Activated gamma-delta T cell treated with anti-CD3 and anti-CD28 coated beads, Interleukin-2, amount 50 U/mL, for 16 hours (primary cell): ENCODE data around the gene TRA2A.
"Not testable (repeated sequence)": the region's sequence is repeated elsewhere in the genome, so short reads cannot be mapped to it uniquely, and the experiment has no call there.

Source experiments
- DNase-seq: peaks from one replicate; pipeline ENCODE4 v3.0.0-alpha.2; 2020; ENCODE audit warnings: low read depth

TRA2A gene

GRCh38 chr7:23531794-23532489 is at the start of gene TRA2A:
Gene TRA2A, minus strand, starts transcription at chr7:23531981. Its CDS starts 157 bp downstream, at chr7:23531824.
- peak; percentile 92 for DNase-seq

GRCh38 chr7:23570592-23571200 is 38.9 kb upstream of the TRA2A start:
- peak; percentile 43 for DNase-seq

- no peak for DNase-seq
These were observed 26.5 kb upstream of the TRA2A start for GRCh38 chr7:23558303-23558702.

GRCh38 chr7:23547662-23548061 is 15.9 kb upstream of the TRA2A start:
- no peak for DNase-seq

GRCh38 chr7:23546897-23547572 is 15.3 kb upstream of the TRA2A start:
- peak; percentile 66 for DNase-seq

- DNase-seq: no peak
These were observed 13.7 kb upstream of the TRA2A start for GRCh38 chr7:23545493-23545892.

- DNase-seq: no peak
These were observed 13.2 kb upstream of the TRA2A start for GRCh38 chr7:23544913-23545354.

GRCh38 chr7:23542752-23543151 is 11.0 kb upstream of the TRA2A start:
- no peak for DNase-seq

- no peak for DNase-seq
These were observed 7.7 kb upstream of the TRA2A start for GRCh38 chr7:23539494-23539907.

GRCh38 chr7:23538301-23538700 is 6.5 kb upstream of the TRA2A start:
- DNase-seq: no peak

GRCh38 chr7:23533238-23533604 is 1.4 kb upstream of the TRA2A start:
- DNase-seq: no peak

- DNase-seq: no peak
These were observed 883 bp upstream of the TRA2A start for GRCh38 chr7:23532490-23533237.

GRCh38 chr7:23531050-23531793 is 559 bp downstream of the TRA2A start:
- DNase-seq: peak; percentile 20

- peak; percentile 20 for DNase-seq
These were observed 1.4 kb downstream of the TRA2A start for GRCh38 chr7:23530405-23530804.

- DNase-seq: no peak
These were observed 2.4 kb downstream of the TRA2A start for GRCh38 chr7:23529262-23529859.

GRCh38 chr7:23525611-23526010 is 6.2 kb downstream of the TRA2A start:
- DNase-seq: not testable (repeated sequence)

- DNase-seq: no peak
These were observed 7.3 kb downstream of the TRA2A start for GRCh38 chr7:23524473-23524872.

- DNase-seq: no peak
These were observed 8.2 kb downstream of the TRA2A start for GRCh38 chr7:23523486-23524075.

GRCh38 chr7:23520582-23520981 is 11.2 kb downstream of the TRA2A start:
- no peak for DNase-seq

GRCh38 chr7:23514755-23515154 is 17.0 kb downstream of the TRA2A start:
- DNase-seq: no peak

GRCh38 chr7:23513746-23514145 is 18.0 kb downstream of the TRA2A start:
- DNase-seq: not testable (repeated sequence)
